C4-2B (cell line): ENCODE results near the gene ZNF48.

Experiments used
- H3K27ac ChIP-seq: fragments of 450-650 bp; 2 replicates; pipeline ENCODE4 v1.5.1; 2017
- CTCF ChIP-seq: fragments of 450-650 bp; conservative IDR thresholded peaks from 2 replicates; pipeline ENCODE4 v1.5.1; 2017; ENCODE audit warnings: mild to moderate bottlenecking
- ZFX ChIP-seq: fragments of 450-650 bp; IDR thresholded peaks from 2 replicates; pipeline ENCODE4 v1.6.1; 2017

The ZNF48 gene

GRCh38 chr16:30395992-30396585, 869 bp downstream of the ZNF48 start:
- TF ChIP-seq ZFX (no peak), CTCF (no peak)
- peak overlapping the region; percentile 93 for H3K27ac ChIP-seq

GRCh38 chr16:30396627-30397026, 1.4 kb downstream of the ZNF48 start:
- peak overlapping the region; percentile 93 for H3K27ac ChIP-seq

GRCh38 chr16:30397056-30397455, 1.8 kb downstream of the ZNF48 start:
- H3K27ac ChIP-seq = no peak overlapping the region; the same call in 1 of the 2 replicates
- no peak for TF ChIP-seq CTCF
- no peak for TF ChIP-seq ZFX

- TF ChIP-seq CTCF (no peak), ZFX (no peak)
- no peak overlapping the region for H3K27ac ChIP-seq
Measured at GRCh38 chr16:30397776-30398660, 2.8 kb downstream of the ZNF48 start.

- TF ChIP-seq ZFX (no peak), CTCF (no peak)
- no peak overlapping the region for H3K27ac ChIP-seq
Measured at GRCh38 chr16:30398661-30399434, 3.6 kb downstream of the ZNF48 start.

- TF ChIP-seq CTCF (no peak), ZFX (no peak)
- no peak overlapping the region for H3K27ac ChIP-seq
Measured at GRCh38 chr16:30399435-30400186, 4.4 kb downstream of the ZNF48 start.

GRCh38 chr16:30401768-30402425, 6.7 kb downstream of the ZNF48 start:
- TF ChIP-seq ZFX (no peak), CTCF (no peak)
- H3K27ac ChIP-seq = no peak overlapping the region
